Measurements from ENCODE around the gene COL17A1.

COL17A1 gene

GRCh38 chr10:104096692-104097091, 11.0 kb upstream of the COL17A1 start:
- no peak for DNase-seq

- no peak for DNase-seq
Observed at GRCh38 chr10:104092749-104093148, 7.1 kb upstream of the COL17A1 start.

GRCh38 chr10:104090611-104091010, 4.9 kb upstream of the COL17A1 start:
- no peak for DNase-seq

- no peak for DNase-seq
Observed at GRCh38 chr10:104089621-104090020, 3.9 kb upstream of the COL17A1 start.

- DNase-seq, result no peak
Observed at GRCh38 chr10:104088239-104088638, 2.6 kb upstream of the COL17A1 start.

- DNase-seq, result no peak
Observed at GRCh38 chr10:104084482-104085142, 1.1 kb downstream of the COL17A1 start.

- DNase-seq, result no peak
Observed at GRCh38 chr10:104081998-104082397, 3.7 kb downstream of the COL17A1 start.

GRCh38 chr10:104080762-104081161, 4.9 kb downstream of the COL17A1 start:
- DNase-seq, result no peak

GRCh38 chr10:104077663-104078151, 8.0 kb downstream of the COL17A1 start:
- no peak for DNase-seq

GRCh38 chr10:104077247-104077646, 8.4 kb downstream of the COL17A1 start:
- no peak for DNase-seq

GRCh38 chr10:104076743-104077160, 8.9 kb downstream of the COL17A1 start:
- no peak for DNase-seq

GRCh38 chr10:104074505-104074904, 11.2 kb downstream of the COL17A1 start:
- no peak for DNase-seq

- no peak for DNase-seq
Observed at GRCh38 chr10:104072786-104073185, 12.9 kb downstream of the COL17A1 start.

GRCh38 chr10:104069613-104070012, 16.1 kb downstream of the COL17A1 start:
- no peak for DNase-seq

GRCh38 chr10:104067525-104067924, 18.2 kb downstream of the COL17A1 start:
- DNase-seq, result no peak

- no peak for DNase-seq
Observed at GRCh38 chr10:104066945-104067344, 18.7 kb downstream of the COL17A1 start.

- no peak for DNase-seq
Observed at GRCh38 chr10:104065748-104066147, 19.9 kb downstream of the COL17A1 start.

- no peak for DNase-seq
Observed at GRCh38 chr10:104061196-104061595, 24.5 kb downstream of the COL17A1 start.

- DNase-seq, result no peak
Observed at GRCh38 chr10:104059364-104059763, 26.3 kb downstream of the COL17A1 start.

GRCh38 chr10:104057717-104058116, 28.0 kb downstream of the COL17A1 start:
- no peak for DNase-seq

GRCh38 chr10:104056619-104057273, 28.9 kb downstream of the COL17A1 start:
- DNase-seq, result no peak

GRCh38 chr10:104054430-104054829, 31.2 kb downstream of the COL17A1 start:
- no peak for DNase-seq

GRCh38 chr10:104053201-104053600, 32.5 kb downstream of the COL17A1 start:
- DNase-seq, result no peak

- DNase-seq, result no peak
Observed at GRCh38 chr10:104052431-104052830, 33.2 kb downstream of the COL17A1 start.
